ENCODE measurements around the gene SIK2.
A peak's percentile ranks its signal among the peaks of the same experiment; 100 is the strongest.

SIK2 gene

GRCh38 chr11:111736621-111737443 is 134.6 kb downstream of the SIK2 start:
- no peak overlapping the region for H3K4me3 ChIP-seq (ENCODE audit: low read depth, low read length)
- H3K4me1 ChIP-seq: peaks cover 21% of the 10 kb centered on the region
- H3K9me3 ChIP-seq (ENCODE audit: control insufficient read depth, low read length): no peaks in the 10 kb centered on the region
- H3K27me3 ChIP-seq (ENCODE audit: control insufficient read depth, insufficient read depth, low read length): no peaks in the 10 kb centered on the region
- H3K36me3 ChIP-seq (ENCODE audit: control insufficient read depth, insufficient read depth, low read length): no peaks in the 10 kb centered on the region
- no peaks in the 10 kb centered on the region for H3K79me2 ChIP-seq
- no peak for TF ChIP-seq CTCF (IDR thresholded peaks at IDR 0.05)
- H3K4me2 ChIP-seq (ENCODE audit: low read length): peak overlapping the region; percentile 39
- H3K9ac ChIP-seq: no peak overlapping the region
- peak overlapping the region; percentile 76 for H2AFZ ChIP-seq
- peak overlapping the region; percentile 99 for H3K27ac ChIP-seq

GRCh38 chr11:111737444-111738210 is 135.4 kb downstream of the SIK2 start:
- no peaks in the 10 kb centered on the region for H3K9me3 ChIP-seq (ENCODE audit: control insufficient read depth, low read length)
- H3K4me1 ChIP-seq: peaks cover 21% of the 10 kb centered on the region
- no peaks in the 10 kb centered on the region for H3K36me3 ChIP-seq (ENCODE audit: control insufficient read depth, insufficient read depth, low read length)
- no peak overlapping the region for H3K4me3 ChIP-seq (ENCODE audit: low read depth, low read length)
- H2AFZ ChIP-seq: no peak overlapping the region
- H3K79me2 ChIP-seq: no peaks in the 10 kb centered on the region
- H3K9ac ChIP-seq: no peak overlapping the region
- TF ChIP-seq CTCF (IDR thresholded peaks at IDR 0.05): no peak
- H3K27ac ChIP-seq: peak overlapping the region; percentile 99
- H3K4me2 ChIP-seq (ENCODE audit: low read length): no peak overlapping the region
- H3K27me3 ChIP-seq (ENCODE audit: control insufficient read depth, insufficient read depth, low read length): no peaks in the 10 kb centered on the region

GRCh38 chr11:111739299-111739698 is 137.1 kb downstream of the SIK2 start:
- H3K79me2 ChIP-seq: no peaks in the 10 kb centered on the region
- no peaks in the 10 kb centered on the region for H3K9me3 ChIP-seq (ENCODE audit: control insufficient read depth, low read length)
- TF ChIP-seq CTCF (IDR thresholded peaks at IDR 0.05): no peak
- no peaks in the 10 kb centered on the region for H3K36me3 ChIP-seq (ENCODE audit: control insufficient read depth, insufficient read depth, low read length)
- no peak overlapping the region for H3K4me2 ChIP-seq (ENCODE audit: low read length)
- no peak overlapping the region for H3K4me3 ChIP-seq (ENCODE audit: low read depth, low read length)
- no peak overlapping the region for H3K9ac ChIP-seq
- H2AFZ ChIP-seq: no peak overlapping the region
- H3K4me1 ChIP-seq: peaks cover 15% of the 10 kb centered on the region
- peak overlapping the region; percentile 99 for H3K27ac ChIP-seq
- no peaks in the 10 kb centered on the region for H3K27me3 ChIP-seq (ENCODE audit: control insufficient read depth, insufficient read depth, low read length)

- Histone ChIP-seq H2AFZ (no peak overlapping the region), H3K36me3 (ENCODE audit: control insufficient read depth, insufficient read depth, low read length) (no peaks in the 10 kb centered on the region)
These were observed 139.5 kb downstream of the SIK2 start for GRCh38 chr11:111741751-111742150.

More at GRCh38 chr11:111741751-111742150, 139.5 kb downstream of the SIK2 start:
- Histone ChIP-seq H3K4me2 (ENCODE audit: low read length) (no peak overlapping the region), H3K27ac (no peak overlapping the region), H3K9me3 (ENCODE audit: control insufficient read depth, low read length) (no peaks in the 10 kb centered on the region), H3K4me1 (no peaks in the 10 kb centered on the region), H3K79me2 (no peaks in the 10 kb centered on the region), H3K9ac (no peak overlapping the region), H3K27me3 (ENCODE audit: control insufficient read depth, insufficient read depth, low read length) (no peaks in the 10 kb centered on the region), H3K4me3 (ENCODE audit: low read depth, low read length) (no peak overlapping the region)
- TF ChIP-seq CTCF (IDR thresholded peaks at IDR 0.05): no peak

Data from parathyroid adenoma (tissue), 2 donors.